ENCODE data around the gene NAA40. TPM values are rescaled to one million over a fixed set of nuclear protein-coding genes. Genes with fewer than 3 reads are reported as not detected.
A peak's percentile ranks its signal among the peaks of the same experiment; 100 is the strongest.

Gene NAA40
- total RNA-seq, 1 donor from 2014 or later = 24.0 TPM

- TF ChIP-seq, protein P1, sequence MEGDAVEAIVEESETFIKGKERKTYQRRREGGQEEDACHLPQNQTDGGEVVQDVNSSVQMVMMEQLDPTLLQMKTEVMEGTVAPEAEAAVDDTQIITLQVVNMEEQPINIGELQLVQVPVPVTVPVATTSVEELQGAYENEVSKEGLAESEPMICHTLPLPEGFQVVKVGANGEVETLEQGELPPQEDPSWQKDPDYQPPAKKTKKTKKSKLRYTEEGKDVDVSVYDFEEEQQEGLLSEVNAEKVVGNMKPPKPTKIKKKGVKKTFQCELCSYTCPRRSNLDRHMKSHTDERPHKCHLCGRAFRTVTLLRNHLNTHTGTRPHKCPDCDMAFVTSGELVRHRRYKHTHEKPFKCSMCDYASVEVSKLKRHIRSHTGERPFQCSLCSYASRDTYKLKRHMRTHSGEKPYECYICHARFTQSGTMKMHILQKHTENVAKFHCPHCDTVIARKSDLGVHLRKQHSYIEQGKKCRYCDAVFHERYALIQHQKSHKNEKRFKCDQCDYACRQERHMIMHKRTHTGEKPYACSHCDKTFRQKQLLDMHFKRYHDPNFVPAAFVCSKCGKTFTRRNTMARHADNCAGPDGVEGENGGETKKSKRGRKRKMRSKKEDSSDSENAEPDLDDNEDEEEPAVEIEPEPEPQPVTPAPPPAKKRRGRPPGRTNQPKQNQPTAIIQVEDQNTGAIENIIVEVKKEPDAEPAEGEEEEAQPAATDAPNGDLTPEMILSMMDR (IDR thresholded peaks at IDR 0.05) = no peak
- H3K4me1 Mint-ChIP-seq (ENCODE audit: unreplicated experiment) = peaks cover 16% of the 10 kb centered on the region
- DNase-seq (ENCODE audit: extremely low spot score, unreplicated experiment) = no peak
- H3K27me3 Mint-ChIP-seq (ENCODE audit: unreplicated experiment) = peaks cover 13% of the 10 kb centered on the region
- H3K4me3 Mint-ChIP-seq (ENCODE audit: unreplicated experiment) = no peak overlapping the region
- H3K27ac Mint-ChIP-seq (ENCODE audit: unreplicated experiment) = no peak overlapping the region
- H3K36me3 Mint-ChIP-seq (ENCODE audit: unreplicated experiment) = no peaks in the 10 kb centered on the region
- no peaks in the 10 kb centered on the region for H3K9me3 Mint-ChIP-seq (ENCODE audit: unreplicated experiment)
These were observed 18.5 kb upstream of the NAA40 start for GRCh38 chr11:63920126-63920938.

DNA sequence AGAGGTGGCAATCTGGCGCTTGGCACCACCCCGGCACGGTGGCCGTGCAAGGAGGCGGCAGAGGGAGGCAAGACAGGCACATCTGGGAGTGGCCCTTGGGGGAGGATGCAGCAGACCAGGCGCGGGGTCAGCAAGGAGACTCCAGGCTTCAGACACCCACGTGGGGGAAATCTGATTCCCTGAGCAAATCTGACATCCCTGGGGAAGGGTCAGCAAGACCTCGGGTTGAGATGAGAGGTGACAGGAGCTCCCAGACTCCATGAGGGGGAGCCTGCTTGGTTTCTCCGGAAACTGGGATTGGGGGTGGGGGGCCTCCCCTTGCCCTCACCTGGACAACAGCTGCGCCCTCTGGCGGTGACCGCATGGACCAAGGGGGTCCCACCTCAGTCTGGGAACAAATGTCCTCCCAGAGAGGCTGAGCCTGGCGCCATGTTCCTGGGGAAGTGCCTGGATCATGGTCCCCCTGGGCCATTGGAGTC is 17.8 kb upstream of the NAA40 start:
- H3K36me3 Mint-ChIP-seq (ENCODE audit: unreplicated experiment) = no peaks in the 10 kb centered on the region
- no peak for DNase-seq (ENCODE audit: extremely low spot score, unreplicated experiment)
- no peak overlapping the region for H3K4me3 Mint-ChIP-seq (ENCODE audit: unreplicated experiment)

DNA sequence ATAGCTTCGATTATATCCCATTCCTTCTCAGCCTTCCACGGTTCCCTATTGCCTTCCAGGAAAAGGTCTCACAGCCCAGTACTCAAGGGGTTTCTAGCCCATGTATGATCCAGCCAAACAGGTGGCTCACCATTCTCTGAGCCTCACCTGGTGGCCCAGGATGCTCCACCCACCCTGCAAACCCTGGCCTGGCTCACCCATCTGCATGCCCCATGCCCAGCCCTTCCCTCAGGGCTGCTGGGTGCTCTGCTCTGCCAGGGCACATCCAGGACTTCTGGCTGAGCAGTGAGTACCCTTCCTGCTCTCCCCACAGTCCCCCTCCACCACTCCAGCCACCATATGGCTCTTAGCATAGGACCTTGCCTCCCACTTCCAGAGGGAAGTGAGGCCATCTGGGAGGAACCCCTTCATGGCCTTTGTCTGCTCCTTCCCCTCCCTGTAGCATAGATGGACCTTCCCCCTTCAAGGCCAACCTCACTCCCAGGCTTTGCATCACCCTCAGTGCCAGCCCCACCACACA is 16.1 kb upstream of the NAA40 start:
- DNase-seq (ENCODE audit: extremely low spot score, unreplicated experiment) = no peak
- H3K27ac Mint-ChIP-seq (ENCODE audit: unreplicated experiment) = no peak overlapping the region
- TF ChIP-seq, protein P1 (IDR thresholded peaks at IDR 0.05) = no peak
- no peaks in the 10 kb centered on the region for H3K36me3 Mint-ChIP-seq (ENCODE audit: unreplicated experiment)
- peaks cover 16% of the 10 kb centered on the region for H3K27me3 Mint-ChIP-seq (ENCODE audit: unreplicated experiment)
- H3K4me1 Mint-ChIP-seq (ENCODE audit: unreplicated experiment) = peaks cover 8% of the 10 kb centered on the region
- no peaks in the 10 kb centered on the region for H3K9me3 Mint-ChIP-seq (ENCODE audit: unreplicated experiment)
- no peak overlapping the region for H3K4me3 Mint-ChIP-seq (ENCODE audit: unreplicated experiment)

More for the DNA sequence above, 17.8 kb upstream of the NAA40 start:
- H3K9me3 Mint-ChIP-seq (ENCODE audit: unreplicated experiment) = no peaks in the 10 kb centered on the region
- H3K27me3 Mint-ChIP-seq (ENCODE audit: unreplicated experiment) = peaks cover 13% of the 10 kb centered on the region
- no peak overlapping the region for H3K27ac Mint-ChIP-seq (ENCODE audit: unreplicated experiment)
- TF ChIP-seq, protein P1 (IDR thresholded peaks at IDR 0.05) = peak; percentile 53
- H3K4me1 Mint-ChIP-seq (ENCODE audit: unreplicated experiment) = peaks cover 16% of the 10 kb centered on the region

- no peak overlapping the region for H3K27ac Mint-ChIP-seq (ENCODE audit: unreplicated experiment)
- peaks cover 7% of the 10 kb centered on the region for H3K4me1 Mint-ChIP-seq (ENCODE audit: unreplicated experiment)
- peaks cover 16% of the 10 kb centered on the region for H3K27me3 Mint-ChIP-seq (ENCODE audit: unreplicated experiment)
- H3K9me3 Mint-ChIP-seq (ENCODE audit: unreplicated experiment) = no peaks in the 10 kb centered on the region
- H3K36me3 Mint-ChIP-seq (ENCODE audit: unreplicated experiment) = no peaks in the 10 kb centered on the region
- no peak overlapping the region for H3K4me3 Mint-ChIP-seq (ENCODE audit: unreplicated experiment)
- no peak for DNase-seq (ENCODE audit: extremely low spot score, unreplicated experiment)
- TF ChIP-seq, protein P1 (IDR thresholded peaks at IDR 0.05) = no peak
These were observed 15.5 kb upstream of the NAA40 start for GRCh38 chr11:63923319-63923718.

DNA sequence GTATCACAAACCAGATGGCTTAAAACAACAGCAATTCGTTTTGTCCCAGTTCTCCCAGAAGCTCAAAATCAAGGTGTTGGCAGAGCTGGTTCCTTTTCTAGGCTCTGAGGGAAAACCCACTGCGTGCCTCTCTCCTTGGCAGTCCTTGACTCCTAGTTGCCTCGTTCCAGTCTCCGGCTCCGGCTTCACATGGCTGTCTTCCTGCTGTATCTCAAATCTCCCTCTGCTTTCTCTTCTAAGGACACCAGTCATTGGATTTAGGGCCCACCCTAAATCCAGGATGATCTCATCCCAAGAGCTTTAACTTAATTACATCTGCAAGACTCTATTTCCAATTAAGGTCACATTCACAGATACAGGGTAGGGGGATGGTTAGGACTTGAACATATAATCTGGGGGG is 9.2 kb upstream of the NAA40 start:
- Mint-ChIP-seq H3K4me1 (ENCODE audit: unreplicated experiment) (peaks cover 6% of the 10 kb centered on the region), H3K27ac (ENCODE audit: unreplicated experiment) (no peak overlapping the region)
- TF ChIP-seq, protein P1 (IDR thresholded peaks at IDR 0.05) = no peak

More for the DNA sequence above, 9.2 kb upstream of the NAA40 start:
- H3K36me3 Mint-ChIP-seq (ENCODE audit: unreplicated experiment) = no peaks in the 10 kb centered on the region
- no peak for DNase-seq (ENCODE audit: extremely low spot score, unreplicated experiment)
- H3K4me3 Mint-ChIP-seq (ENCODE audit: unreplicated experiment) = no peak overlapping the region
- no peaks in the 10 kb centered on the region for H3K9me3 Mint-ChIP-seq (ENCODE audit: unreplicated experiment)
- peaks cover 3% of the 10 kb centered on the region for H3K27me3 Mint-ChIP-seq (ENCODE audit: unreplicated experiment)

Measured in osteocyte (in vitro differentiated cells).